ENCODE measurements around the gene BAG3.

DNA sequence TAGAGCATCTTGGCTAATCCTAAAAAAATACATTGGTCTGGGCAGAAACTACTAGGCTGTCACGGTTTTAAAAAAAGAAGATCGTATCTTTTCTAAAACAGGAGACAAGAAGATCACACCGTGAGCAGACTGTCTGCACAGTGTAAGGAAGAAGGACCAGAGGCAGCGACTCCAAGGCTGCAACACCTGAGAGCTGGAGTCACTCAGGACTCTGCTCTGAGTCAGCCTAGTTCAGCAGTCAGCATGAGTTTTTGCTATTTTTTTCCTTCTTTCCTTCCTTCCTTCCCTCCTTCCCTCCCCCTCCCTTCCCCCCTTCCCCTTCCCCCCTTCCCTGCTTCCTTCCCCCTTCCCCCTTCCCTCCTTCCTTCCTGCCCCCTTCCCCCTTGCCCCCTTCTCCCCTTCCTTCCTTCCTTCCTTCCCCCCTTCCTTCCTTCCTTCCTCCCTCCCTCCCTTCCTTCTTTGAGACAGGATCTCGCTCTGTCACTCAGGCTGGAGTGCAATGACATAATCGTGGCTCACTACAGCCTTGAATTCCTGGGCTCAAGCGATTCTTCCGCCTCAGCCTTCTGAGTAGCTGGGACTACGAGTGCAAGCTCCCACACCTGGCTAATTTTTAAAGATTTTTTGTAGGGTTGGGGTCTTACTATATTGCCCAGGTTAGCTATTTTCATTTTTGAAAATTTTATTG is 24.4 kb downstream of the BAG3 start:
- TF ChIP-seq CTCF (conservative IDR thresholded peaks at IDR 0.05; ENCODE audit: low read length) (no peak), EZH2phosphoT487 (IDR thresholded peaks at IDR 0.05; ENCODE audit: borderline replicate concordance, low read depth, low read length) (no peak)
